ENCODE results near the gene LRP5.

Gene LRP5

DNA sequence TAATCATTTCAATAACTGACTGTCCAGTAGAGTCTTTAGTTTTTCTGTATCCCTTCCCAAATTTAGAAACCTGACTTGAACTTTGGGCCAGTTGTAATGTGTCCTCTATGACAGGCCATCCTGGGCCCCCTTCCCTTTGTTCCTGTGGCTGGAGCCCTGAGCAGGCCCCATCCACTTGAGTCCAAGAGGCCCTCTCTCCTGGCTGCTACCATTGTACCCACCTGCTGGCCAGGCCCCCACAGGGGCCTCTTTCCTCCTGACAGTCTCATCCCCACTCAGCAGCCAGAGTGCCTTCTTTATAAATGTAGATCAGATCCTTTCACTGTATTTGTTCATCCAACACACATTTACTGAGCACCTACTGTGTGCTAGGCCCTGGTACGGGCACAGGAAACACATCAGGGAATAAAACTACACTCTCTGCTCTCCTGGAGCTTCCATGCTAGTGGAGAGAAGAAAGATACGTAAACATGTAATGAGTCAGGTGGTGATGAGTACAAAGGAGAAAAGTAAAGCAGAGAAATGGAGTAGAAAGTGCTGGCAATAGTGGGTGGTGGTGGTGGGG, 2.7 kb upstream of the LRP5 start:
- no peak for DNase-seq

DNA sequence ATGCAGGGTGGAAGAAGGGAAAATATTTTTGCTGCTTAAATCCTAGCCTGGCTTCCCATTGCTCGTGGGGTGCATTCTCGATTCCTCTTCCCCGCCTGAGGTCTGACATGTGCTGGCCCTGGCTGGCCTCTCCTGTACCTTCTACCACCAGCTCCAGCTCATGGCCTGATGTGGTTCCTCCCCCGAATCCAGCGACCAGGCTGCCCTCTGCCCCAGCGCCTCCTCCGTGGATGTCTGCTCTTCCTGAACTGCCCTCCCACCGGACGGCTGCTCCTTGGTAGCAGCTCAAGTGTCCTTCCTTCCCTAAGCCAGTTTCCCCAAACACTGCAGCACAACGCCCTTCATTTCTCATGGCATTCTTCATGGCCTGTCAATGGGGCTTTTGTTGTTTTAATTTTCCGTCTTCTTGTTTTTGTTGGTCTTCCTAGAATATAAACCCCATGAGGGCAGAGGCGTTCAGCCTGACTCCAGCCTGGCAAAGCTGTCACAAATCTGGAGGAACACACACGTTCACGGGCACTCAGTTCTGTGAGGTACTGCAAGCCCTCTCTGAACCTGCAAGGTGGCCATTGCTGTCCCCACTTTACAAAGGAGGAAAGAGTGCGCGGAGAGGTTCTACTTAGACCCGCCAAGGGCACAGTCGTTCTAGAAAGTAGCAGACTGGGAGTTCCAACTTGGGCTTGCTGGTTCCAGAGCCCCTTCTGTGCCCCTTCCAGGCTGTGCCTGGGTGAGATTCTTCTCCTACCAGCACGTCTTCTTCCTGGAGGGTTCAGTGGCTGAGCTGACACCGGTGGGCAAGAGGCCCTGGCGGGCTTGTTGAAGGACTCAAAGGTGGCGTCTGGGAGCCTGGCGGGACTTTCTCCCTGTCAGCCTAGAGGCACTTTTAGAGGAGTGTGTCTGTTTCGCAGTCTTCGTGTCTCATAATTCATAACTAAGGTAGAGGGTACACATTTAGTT, 953 bp upstream of the LRP5 start:
- DNase-seq: no peak

DNA sequence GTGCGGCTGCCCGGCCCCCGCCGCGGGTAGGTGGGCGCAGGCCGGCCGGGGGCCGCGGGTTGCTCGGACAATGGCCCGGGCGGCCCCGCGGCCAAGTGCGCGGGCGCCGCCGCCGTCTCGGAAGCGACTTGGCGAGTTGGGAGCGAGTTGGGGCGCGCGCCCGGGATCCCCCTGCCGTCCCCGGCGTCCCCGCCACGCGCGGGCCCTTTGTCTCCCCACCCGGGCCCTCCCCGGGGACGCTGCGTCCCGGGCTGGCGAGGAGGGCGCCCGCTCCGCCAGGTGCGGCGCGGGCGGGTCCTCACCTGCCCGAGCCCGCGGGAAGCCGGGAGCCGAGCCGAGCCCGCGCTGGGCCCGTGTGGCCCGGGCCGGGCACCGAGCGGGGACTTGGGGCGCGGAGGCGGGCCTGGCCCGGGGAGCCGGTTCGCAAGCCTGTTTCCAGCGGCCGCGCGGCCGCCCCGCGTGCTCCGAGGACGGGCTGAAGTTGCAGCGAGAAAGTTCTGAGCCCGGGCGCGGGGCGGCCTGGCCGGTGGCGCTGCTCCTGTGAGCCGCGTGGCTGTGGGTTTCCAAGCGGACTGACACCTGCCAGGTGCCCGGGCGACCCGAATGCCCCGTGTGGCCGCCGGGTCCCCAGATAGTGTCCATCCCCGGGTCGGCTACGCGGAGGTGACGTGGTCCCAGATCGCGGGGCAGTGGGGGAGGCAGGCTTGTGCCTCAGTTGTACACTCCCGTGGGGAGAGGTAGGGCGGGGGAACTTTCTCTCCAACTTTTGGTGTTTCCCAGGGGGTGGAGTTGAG, 586 bp downstream of the LRP5 start:
- no peak for DNase-seq

DNA sequence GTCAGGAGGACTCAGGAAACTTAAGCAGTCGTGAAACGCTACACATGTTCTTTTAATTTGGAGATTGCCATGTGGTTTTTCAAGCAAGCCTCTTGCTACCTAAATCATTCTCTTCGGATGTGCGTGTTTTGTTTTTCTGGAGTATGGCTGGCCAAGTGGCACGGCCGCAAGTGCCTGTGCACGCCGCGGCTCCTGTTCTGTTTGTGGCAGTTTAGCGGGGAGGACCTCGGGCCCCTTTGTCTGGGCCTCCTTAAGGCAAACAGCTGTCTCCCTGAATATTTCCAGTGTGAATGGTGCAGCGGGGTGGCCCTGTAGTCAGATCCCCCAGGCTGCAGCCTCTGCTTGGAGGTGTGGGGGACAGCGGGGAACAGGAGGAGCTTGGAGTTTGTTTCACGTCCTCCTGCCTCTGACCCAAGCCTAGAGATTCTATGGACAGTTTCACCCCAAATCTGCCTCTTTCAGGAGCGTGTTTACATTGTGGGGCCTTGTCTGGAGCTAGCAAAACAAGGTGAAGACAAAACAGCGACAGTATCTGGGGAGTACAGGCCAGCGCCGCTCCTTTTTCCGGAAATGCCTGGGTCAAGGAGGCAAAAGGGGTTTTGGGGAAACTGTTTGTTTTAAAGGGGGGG, 1.3 kb downstream of the LRP5 start:
- no peak for DNase-seq

DNA sequence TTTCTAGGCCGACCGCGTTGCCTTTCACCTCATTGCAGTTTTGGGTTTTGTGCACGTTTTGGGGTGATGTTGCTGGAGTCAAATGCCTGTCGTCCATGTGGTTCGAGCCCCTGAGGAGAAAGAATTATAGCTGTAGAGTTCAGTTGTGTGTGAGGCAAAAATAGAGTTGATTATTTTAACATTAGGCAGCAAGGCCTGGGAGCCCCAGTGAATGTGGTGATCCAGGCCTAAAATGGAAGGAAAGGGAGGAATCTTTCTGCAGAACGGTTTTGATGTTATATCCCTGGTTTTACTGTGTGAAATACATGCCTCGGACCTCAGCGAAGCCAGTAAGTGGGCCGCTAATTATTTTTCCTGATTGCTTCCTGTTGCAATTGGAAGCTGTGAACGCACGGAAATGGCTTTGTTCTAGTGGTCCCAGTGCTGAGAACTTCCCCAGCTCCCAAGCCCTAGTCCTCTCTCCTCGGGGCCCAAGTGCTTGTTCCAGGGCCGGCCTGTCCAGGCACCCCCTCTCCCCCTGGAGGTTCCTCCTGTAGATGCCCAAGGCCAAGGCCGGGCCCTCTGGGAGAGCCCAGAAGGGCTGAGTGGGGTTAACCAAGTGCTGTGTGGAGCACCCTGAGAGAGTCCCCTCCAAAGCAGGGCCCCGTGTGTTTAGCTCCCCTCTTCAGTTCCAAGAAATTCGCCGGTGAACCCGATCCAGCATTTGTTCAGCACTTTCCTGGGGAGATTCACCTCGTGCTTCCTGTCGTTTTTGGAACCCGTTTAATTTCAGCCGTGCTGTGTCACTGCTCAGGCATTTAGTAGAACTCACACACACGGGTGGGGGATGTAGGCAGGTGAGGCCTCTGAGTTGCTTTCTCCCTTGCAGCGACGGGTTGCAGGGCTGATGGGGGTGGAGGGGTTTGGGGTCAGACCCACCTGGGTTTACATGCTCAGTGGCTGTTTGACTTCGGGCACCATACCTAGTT, 2.1 kb downstream of the LRP5 start:
- no peak for DNase-seq

DNA sequence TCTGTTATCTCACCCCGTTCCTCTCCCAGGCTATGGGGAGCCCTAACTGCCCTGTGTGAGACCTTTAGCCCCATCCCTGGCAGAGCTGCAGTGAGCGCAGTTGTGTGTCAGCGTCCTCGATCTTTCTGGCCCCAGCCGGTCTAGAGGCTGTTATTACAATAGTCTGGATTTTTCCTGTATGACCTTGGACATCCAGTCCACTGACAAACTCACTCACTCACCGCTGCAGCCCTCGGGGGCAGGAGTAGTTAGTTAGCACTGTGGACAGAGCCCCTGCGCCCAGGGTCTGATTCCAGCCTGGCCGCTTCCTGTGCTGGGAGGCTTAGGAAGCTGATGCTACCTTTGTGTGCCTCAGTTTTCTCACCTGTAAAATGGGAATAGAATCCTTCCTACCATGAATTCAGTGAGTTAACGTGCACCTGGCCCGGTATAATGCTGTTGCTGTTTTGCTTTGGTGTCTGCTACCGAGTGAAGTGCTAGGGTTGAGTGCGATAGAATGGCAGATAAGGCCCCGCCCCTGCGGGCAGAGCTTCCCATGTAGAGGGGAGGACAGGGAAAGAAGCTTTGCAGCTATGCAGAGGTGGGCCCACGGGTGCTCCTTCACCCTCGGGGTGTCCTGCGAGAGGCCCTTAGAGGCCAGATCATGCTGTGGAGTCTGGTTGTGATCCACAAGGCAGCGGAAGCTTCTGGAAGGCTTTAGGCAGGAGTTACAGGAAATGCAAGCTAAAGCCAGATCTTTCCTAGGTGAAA, 3.0 kb downstream of the LRP5 start:
- no peak for DNase-seq

DNA sequence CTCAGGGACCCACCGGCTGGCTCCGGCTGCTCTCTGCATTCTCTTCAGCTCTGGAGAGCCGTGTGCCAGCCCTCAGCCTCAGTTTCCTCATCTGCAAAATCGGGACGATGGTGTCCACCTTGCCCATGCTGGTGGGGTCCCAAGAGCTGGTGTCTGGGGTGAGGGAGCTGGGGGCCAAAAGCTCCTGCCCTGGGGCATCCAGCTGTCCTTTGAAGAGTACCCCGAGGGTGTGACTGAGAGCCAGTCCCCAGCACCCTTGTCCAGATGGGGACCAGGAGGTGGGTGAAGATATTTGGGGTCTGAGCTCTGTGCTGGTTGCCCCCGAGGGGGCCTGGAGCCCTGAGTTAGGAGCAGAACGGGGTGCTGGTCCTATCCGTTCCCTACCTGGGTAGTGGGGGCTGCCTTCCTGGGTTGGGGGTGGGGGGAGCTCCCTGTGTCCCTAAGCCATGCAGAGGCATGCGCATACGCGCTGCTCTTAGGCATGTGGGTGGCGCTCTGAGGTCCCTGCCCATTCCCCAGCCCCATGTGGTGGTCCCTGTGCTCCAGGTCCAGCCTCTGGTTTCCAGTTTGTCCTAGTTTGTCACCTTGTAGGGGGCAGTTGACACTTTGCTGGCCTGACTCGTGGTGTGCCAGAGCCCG, 4.9 kb downstream of the LRP5 start:
- no peak for DNase-seq

DNA sequence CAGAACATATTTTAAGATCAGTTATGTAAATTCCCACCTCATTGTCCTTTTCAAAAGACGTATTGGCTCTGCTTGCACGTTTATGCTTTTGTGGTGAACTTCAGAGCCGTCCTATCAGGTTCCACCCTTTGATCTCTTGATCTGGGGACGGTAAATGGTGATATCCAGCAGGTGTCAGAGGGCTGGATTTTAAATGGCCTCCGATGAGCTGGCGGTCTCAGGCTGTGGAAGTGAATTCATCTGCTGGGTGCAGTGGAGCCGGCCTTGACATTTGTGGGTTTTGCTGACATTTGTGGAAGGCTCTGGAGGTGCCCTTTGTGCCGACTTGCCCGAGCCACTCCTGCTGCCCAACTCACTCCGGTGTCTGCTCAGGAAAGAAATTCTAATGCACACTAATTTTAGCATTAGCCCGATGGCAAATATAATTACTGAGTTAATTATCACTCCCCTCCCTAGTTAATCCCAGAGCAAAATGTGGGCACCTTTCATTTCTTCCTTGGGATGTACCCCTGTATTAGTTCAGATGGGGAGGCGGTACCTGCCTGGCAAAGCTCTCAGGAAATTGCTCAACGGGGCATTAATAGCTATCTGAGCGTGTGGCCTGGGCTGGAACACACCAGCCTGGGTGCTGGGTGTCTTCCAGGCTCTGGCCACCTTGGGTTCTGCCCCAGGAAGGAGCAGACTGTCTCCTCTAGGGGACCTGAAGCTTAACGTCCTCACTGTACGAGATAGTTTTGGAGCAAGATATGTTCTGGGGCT, 9.1 kb downstream of the LRP5 start:
- no peak for DNase-seq

DNA sequence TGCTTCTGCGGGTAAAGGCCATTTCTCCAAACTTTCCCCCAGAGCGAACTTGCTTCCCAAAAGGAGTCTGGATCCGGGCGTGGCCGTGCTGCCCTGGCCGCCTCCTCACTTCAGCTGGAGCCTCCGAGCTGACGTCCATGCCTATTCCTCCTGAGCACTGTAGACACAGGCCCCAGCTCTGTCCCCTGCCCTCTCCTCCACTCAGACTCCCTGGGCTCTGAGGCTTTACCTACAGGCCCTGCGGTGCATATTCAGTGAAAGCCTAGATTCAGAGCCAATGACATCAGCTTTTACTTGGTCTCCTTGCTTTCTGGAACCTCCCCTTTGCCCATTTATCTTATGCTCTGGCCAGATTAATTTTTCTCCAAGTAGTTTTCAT, 9.7 kb downstream of the LRP5 start:
- no peak for DNase-seq

DNA sequence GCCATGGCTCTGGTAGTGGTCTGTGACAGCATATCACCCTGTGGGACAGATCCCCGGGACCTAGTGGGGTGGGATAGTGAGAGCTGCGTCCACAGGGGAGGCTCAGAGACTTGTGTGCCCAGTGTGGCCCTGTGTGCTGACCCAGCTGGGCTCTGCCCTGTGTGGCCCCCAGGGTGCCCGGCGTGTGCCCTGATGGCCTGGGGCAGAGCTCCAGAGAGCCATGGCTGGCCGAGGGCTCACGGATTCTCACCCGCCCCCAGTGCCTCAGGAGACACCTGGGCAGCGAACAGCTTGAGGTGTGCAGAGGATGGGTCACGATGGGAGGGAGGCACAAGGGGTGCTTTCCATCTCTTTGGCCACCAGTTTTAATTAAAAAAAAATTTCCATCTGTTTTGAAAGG, 11.8 kb downstream of the LRP5 start:
- no peak for DNase-seq

DNA sequence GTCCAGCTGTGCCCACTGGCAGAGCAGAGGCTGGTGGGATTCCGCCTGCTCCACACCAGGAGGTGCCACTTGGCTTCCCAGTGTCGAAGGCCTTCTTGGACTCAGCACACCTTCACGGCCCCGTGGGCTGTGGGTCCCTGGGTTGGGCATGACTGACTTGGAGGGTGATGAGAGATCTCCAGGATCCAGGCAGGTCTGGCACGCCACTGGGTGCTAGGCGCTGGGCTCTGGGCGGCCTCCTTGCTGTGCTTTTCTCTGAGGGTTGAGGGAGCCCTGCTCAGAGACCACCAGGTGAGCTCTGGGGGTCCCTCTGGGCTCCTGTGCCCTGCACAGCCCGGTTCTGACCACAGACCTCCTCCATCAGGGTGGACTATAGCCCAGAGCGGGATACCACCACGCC, 12.3 kb downstream of the LRP5 start:
- no peak for DNase-seq

DNA sequence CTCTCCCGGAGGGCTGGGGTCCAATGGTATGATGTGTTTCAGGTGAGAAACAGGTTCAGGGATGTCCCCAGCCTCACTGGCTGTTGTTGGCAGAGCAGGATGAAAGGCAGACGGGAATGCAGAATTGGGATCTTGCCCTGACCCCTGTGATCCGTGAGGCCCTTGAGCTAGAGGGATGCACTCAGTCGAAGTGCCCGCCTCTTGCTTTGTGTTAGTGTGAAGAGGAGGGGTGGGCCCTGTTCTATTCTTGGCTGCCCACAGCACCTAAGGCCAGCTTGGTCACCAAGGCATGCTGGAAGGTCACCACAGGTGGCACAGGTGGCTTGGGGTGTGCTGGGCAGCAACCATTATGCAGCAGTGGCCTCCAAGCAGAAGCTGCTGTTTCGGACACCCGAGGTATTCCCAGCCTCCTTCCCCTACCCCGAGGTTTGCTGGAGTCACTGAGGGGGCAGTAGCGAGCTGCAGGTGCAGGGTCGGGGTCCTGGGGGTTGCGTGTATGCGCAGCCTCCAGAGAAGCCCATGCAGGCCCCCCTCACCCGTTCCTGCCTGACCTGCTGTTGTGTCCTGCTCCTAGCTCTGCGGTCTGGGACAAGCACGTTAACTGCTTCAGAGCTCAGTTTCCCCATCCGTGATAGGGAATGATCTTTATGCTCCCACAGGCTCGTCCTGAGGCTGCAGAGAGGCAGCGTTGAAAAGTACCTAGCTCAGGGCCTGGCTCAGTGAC, 13.0 kb downstream of the LRP5 start:
- DNase-seq: no peak

DNA sequence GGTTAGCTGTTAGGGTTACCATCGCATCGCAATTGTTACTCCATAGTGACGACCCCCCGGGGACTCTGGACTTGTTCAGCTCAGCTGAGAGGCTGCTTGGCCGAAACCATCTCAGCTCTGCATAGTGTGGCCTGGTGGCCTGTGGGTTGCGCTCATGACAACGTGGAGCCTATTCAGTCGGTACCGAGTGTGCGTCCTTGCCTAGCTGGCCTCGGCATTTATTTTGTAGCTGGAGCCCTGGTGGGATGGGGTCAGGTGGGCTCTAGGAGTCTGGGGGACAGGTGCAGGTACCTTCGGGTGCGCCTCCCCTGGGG, 13.5 kb downstream of the LRP5 start:
- no peak for DNase-seq

DNA sequence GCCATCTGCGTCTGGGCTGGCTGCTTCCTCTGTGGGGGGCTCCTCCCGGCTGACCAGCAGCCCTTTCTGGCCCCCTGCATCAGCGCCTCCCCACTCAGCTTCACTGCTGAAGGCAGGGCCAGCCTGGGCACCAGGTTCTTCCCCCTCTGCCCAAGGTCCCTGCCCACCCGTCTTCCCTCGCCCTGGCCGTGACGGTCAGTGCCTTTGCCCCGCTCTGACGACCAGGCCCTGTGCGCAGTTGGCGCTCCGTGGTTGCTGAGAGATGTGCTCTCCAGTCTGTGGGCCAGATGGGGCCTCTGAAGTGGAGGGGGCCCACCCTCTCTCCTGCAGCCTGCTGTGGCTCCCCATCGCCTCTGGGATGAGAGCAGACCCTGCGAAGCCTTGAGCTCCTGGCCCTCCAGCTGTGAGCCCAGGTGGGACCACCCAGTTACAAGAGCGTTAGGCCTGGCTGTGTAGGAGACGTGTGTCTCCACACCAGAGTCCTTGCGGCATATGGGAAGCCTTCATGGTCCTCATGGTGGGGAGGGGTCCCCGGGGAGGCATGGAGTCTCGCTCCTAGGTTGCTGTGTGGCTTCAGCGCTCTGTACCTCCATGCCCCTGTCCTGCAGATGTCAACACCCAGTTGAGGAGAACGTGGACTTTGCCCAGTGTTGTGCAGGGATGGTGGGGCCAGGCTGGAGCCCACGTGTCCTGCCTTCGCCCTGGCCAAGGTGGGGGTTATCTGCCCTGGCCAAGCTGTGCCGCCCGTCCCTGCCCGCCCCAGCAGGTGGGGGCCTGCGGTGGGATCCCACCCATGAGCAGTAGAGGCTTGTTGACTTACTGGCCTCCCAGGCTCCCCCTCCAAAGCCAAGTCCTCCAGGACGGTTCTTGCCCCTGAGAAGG, 14.2 kb downstream of the LRP5 start:
- DNase-seq: no peak

DNA sequence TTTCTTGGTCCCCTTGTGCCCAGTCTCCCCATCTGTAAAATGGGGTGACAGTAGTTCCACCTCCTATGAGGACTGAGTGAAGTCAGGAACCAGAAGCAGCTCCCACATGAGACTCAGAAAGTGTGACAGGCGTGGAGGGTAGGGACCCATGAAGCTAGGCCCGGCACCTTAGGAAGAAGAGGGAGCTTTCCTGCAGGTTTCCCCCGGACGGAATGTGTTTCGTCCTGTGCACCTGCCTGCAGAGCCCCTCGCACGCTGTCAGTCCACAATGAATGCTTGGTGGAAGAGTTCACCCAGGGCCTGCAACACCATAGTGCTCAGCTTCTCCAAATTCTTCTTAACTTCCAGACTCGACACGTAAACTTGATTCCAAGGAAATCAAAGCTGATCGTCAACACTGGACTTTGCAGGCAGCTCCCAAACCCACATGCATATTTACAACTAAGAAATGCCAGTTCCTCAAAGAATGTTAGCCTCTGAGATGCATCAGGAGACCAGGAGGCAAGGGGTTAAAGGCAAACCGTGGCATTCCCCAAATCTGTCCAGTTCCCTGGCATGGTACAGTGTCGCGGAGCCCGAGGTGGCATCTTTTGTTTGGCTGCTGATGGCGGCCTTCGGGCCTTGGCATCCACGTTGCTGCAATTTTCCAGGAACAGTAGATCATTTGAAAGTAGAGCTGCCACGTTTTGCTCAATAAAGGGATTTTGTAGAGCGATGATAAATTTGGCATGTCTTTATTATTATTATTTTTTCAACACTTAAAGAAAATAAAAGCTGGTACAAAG, 15.4 kb downstream of the LRP5 start:
- no peak for DNase-seq

DNA sequence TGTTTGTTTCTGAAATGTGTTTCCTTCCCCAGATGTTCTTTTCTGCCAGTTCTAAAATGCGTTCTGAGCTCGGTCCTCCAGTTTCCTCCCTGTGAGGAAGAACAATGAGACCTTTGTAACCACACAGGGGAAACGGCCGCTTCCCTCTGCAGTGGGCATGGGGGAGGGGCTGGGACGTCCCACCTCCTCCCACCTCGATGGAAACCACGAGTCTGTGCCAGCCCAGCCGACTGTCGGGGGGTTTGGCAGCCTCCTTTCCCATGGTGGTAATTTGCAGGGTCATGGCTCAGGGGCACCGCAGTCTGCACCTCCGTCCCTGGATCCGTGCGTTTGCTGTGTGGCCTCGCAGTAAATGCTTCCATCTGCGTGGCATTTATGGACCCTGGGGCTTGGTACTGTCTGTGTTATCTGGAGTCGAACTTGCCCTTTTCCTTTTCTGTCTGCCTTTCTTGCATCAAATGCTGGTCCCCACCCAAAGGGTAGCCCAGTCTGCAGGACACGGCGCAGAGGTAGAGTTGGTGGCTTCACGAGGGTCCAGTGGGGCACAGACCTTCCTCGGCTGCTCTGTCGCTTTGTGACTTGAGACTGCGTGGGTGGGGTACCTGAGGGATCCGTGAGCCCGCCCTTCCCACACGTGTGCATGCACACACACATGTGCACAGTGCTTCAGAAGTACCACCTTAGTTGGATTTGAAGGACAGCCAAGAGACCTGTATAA, 16.1 kb downstream of the LRP5 start:
- DNase-seq: no peak

DNA sequence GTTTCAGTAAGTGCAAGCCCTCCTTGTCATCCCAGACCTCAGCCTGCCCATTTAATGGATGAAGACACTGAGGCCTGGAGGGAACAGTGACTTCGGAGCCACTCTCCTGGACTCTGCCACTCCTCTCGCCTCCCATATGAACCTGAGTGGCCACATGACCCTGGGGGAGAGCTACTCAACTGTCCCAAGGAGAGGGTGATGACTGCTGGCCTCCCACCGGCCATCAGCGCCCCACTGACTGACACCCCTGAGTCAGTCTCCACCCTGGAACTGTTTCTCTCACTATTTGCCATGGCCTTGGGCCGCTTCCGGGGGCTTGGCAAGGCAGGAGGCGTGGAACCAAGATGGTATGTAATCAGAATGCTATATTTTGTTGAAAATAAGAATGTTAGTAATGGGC, 17.1 kb downstream of the LRP5 start:
- DNase-seq: no peak
